Peyer's patch (tissue), 4 donors: Measurements from ENCODE around the gene TMEM19. TPM values are rescaled to one million over a fixed set of nuclear protein-coding genes. Genes with fewer than 3 reads are reported as not detected.

ENCODE experiments used
- DNase-seq, 3 donors: peaks; one replicate each; pipeline ENCODE4 v3.0.0-alpha.2; 2017 to 2019
- H3K27ac ChIP-seq, 4 donors: fragments of 200-600 bp; sonication (generic); one replicate each; pipeline ENCODE4 v1.5.1; 2016 to 2019
- H3K27me3 ChIP-seq, 2 donors: fragments of 200-600 bp; sonication (generic); one replicate each; pipeline ENCODE4 v1.5.1; 2019
- H3K36me3 ChIP-seq, 3 donors: fragments of 200-600 bp; sonication (generic); one replicate each; pipeline ENCODE4 v1.5.1; 2016 to 2019
- H3K4me1 ChIP-seq, 4 donors: fragments of 200-600 bp; sonication (generic); one replicate each; pipeline ENCODE4 v1.5.1; 2016 to 2019
- H3K4me3 ChIP-seq, 4 donors: fragments of 200-600 bp; sonication (generic); 1 replicate in 3 of 4; 2 replicates in 1 of 4; pipeline ENCODE4 v1.5.1; 2016 to 2019; ENCODE audit warnings: mild to moderate bottlenecking in 1 of 4
- H3K9me3 ChIP-seq, 4 donors: fragments of 200-600 bp; sonication (generic); one replicate each; pipeline ENCODE4 v1.5.1; 2016 to 2019; ENCODE audit warnings: mild to moderate bottlenecking in 1 of 4
- POLR2A ChIP-seq, 2 donors: fragments of 450-650 bp; IDR thresholded peaks; one replicate each; pipeline ENCODE4 v1.5.1; 2017; ENCODE audit warnings: antibody characterized with exemption in 2 of 2, mild to moderate bottlenecking in 2 of 2, moderate library complexity in 2 of 2
- total RNA-seq, 4 donors: library from RNA; depleted of rRNA; stranded (reverse); fragments of >200 nt; gene quantifications; one replicate each; pipeline ENCODE4 v1.1.0, GENCODE V29; 2016
- TF ChIP-seq, protein P1 (sequence below), 6 experiments: fragments of 450-650 bp in 4 of 6; fragments of 200-600 bp in 2 of 6; sonication (generic) in 1 of 6; IDR thresholded peaks; one replicate each; pipeline ENCODE4 v1.5.1; 2017 to 2019; ENCODE audit warnings: antibody characterized with exemption in 6 of 6, mild to moderate bottlenecking in 3 of 6, moderate library complexity in 1 of 6

TMEM19 gene
- total RNA-seq, 4 donors from 2014 or later = 12.4 to 48.3 (median 43.6) TPM

- H3K27me3 ChIP-seq = no peaks in the 10 kb centered on the region
- no peak overlapping the region for H3K4me3 ChIP-seq
- no peaks in the 10 kb centered on the region for H3K4me1 ChIP-seq
- no peak for DNase-seq
- H3K9me3 ChIP-seq = peaks cover 0 to 8% (median 0%) of the 10 kb centered on the region in 4 donors
- H3K27ac ChIP-seq = no peak overlapping the region
- TF ChIP-seq, protein P1, sequence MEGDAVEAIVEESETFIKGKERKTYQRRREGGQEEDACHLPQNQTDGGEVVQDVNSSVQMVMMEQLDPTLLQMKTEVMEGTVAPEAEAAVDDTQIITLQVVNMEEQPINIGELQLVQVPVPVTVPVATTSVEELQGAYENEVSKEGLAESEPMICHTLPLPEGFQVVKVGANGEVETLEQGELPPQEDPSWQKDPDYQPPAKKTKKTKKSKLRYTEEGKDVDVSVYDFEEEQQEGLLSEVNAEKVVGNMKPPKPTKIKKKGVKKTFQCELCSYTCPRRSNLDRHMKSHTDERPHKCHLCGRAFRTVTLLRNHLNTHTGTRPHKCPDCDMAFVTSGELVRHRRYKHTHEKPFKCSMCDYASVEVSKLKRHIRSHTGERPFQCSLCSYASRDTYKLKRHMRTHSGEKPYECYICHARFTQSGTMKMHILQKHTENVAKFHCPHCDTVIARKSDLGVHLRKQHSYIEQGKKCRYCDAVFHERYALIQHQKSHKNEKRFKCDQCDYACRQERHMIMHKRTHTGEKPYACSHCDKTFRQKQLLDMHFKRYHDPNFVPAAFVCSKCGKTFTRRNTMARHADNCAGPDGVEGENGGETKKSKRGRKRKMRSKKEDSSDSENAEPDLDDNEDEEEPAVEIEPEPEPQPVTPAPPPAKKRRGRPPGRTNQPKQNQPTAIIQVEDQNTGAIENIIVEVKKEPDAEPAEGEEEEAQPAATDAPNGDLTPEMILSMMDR (IDR thresholded peaks at IDR 0.05) = no peak
- no peak for TF ChIP-seq POLR2A (IDR thresholded peaks at IDR 0.05)
- peaks cover 0 to 12% (median 0%) of the 10 kb centered on the region in 3 donors for H3K36me3 ChIP-seq
These were observed 22.8 kb downstream of the TMEM19 start for GRCh38 chr12:71708658-71709057.

- H3K27ac ChIP-seq = no peak overlapping the region
- no peak overlapping the region for H3K4me3 ChIP-seq
- H3K36me3 ChIP-seq = peaks cover 0 to 8% (median 0%) of the 10 kb centered on the region in 3 donors
- H3K27me3 ChIP-seq = no peaks in the 10 kb centered on the region
- DNase-seq = no peak
- no peaks in the 10 kb centered on the region for H3K4me1 ChIP-seq
- TF ChIP-seq POLR2A (IDR thresholded peaks at IDR 0.05) = no peak
- peaks cover 0 to 8% (median 0%) of the 10 kb centered on the region in 4 donors for H3K9me3 ChIP-seq
These were observed 24.6 kb downstream of the TMEM19 start for GRCh38 chr12:71710276-71711125.

DNA sequence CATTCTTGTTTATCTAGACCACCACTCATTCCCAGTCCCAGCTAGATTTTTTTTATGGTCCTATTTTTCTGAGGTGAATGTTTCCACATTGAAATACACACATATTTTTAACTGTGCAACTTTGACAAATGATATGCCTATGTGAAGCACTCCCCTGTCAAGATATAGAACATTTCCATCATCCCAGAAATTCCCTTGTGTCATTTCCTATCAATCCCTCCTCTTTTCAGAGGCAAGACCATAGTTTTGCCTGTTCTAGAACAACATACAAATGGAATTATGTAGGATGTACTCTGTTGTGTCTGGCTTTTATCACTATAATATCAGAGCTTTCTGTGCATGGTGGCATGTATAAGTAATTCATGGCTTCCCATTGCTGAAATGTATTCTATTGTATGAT, 32.7 kb downstream of the TMEM19 start:
- Histone ChIP-seq H3K4me3 (no peak overlapping the region), H3K27ac (no peak overlapping the region), H3K9me3 (no peaks in the 10 kb centered on the region), H3K4me1 (no peaks in the 10 kb centered on the region), H3K27me3 (no peaks in the 10 kb centered on the region), H3K36me3 (no peaks in the 10 kb centered on the region)
- no peak for DNase-seq
- no peak for TF ChIP-seq POLR2A (IDR thresholded peaks at IDR 0.05)
- TF ChIP-seq, protein P1 (IDR thresholded peaks at IDR 0.05) = no peak

DNA sequence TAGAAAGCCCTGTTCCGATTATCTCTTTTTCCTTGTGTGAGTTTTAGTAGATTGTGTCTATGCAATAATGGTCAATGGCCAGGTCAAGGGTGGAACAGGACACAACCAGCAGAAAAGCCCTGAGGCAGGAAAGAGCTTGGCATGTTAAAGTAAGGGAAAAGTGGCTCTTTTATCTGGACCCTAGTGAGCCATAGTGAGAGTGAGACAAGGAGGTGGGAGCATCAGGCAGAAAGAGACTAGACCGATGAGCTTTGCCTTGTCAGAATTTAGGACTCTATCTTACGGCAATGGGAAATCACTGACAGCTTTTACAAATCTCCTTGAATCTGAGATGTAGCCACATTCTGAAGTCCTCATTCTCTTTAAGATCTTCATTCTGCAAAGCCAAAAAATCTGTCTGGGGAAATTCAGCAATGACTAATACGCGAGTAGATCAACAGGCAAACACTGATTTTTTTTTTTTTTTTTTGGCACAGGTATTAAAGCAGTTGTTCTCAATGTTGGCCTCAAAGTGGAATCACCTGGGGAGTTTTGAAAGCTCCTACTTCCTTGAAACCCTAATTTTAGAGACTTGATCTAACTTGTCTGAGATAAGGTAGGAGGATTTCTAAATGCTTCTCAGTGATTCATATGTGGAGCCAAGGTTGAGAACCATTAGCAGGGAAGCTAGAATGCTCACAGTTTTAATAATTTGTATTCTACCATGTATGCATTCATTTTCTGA, 33.9 kb downstream of the TMEM19 start:
- TF ChIP-seq, protein P1 (IDR thresholded peaks at IDR 0.05) = no peak
- TF ChIP-seq POLR2A (IDR thresholded peaks at IDR 0.05) = no peak
- H3K4me1 ChIP-seq = no peaks in the 10 kb centered on the region
- H3K36me3 ChIP-seq = no peaks in the 10 kb centered on the region
- H3K27me3 ChIP-seq = no peaks in the 10 kb centered on the region
- no peak overlapping the region for H3K27ac ChIP-seq
- DNase-seq = no peak
- H3K9me3 ChIP-seq = no peaks in the 10 kb centered on the region
- no peak overlapping the region for H3K4me3 ChIP-seq

DNA sequence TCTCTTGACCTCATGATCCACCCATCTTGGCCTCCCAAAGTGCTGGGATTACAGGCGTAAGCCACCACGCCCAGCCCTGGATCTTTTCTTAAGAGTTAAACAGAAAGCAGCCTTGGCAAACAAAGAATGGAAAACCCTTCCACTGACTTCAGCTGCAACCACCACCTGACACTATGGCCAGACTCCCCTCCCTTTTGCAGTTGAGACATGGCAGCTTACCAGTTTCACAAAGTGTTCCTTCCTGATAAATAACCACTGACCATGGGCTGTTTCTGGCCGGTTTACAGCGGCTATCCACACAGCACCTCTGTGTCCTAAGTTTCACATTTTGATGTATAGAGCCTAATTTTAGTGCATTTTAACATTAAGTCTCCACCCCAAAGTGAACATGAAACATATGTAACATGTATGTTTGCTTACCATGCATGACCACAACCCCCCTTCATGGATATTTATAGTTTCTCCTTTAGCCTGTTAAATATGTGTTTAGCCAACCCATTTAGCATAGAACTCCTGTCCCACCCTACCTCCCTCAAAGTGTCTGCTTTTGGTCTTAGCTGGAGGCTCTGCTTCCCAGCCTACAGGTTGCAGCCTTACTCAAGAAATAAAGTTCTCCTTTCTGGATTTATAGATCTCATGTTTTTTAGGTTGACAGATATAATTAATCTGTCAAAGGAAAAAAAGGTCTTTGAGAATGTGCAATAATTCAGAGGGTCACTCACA, 36.1 kb downstream of the TMEM19 start:
- Histone ChIP-seq H3K4me1 (peaks cover 0 to 2% (median 0%) of the 10 kb centered on the region in 4 donors), H3K9me3 (no peaks in the 10 kb centered on the region), H3K4me3 (no peak overlapping the region), H3K27me3 (no peaks in the 10 kb centered on the region), H3K36me3 (no peaks in the 10 kb centered on the region), H3K27ac (no peak overlapping the region)
- TF ChIP-seq POLR2A (IDR thresholded peaks at IDR 0.05) = no peak
- TF ChIP-seq, protein P1 (IDR thresholded peaks at IDR 0.05) = no peak
- no peak for DNase-seq
